ENCODE results near the gene PLB1. TPM values are rescaled to one million over a fixed set of nuclear protein-coding genes. Genes with fewer than 3 reads are reported as not detected.

The PLB1 gene
- total and polyA plus RNA-seq, 9 of the 15 experiments (the other 6 are each of a cell fraction or from before 2014, with no cell fraction given) = 0.01 to 0.09 (median 0.07) TPM; not detected in 2

DNA sequence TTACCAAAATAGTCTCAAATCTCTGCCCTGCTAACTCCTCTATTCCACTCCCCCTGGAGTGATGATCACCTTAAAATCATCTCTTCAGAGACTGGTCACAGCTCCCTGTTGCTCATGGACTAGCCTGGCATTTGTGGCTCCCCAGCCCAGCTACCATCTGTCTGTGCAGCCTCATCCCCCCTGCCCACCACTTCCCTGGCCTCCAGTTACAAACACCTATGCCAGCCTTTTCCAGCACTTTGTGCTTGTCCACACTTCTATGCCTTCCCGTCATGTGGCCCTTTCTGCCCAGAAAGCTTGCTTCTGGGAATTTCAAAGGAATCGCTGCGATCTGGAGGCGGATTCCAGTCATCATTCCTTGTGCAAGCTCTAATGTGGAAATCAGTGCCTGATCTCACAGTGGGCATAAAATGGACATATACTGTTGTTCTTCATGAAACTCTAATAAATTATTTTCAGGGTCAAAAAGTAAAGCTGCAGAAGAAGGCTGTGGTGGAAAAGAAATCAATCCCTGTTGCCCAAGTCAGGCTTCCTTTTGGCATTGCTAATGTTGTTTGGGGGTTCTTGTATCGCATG, 19.4 kb downstream of the PLB1 start:
- Histone ChIP-seq H4K20me1 (replicated peaks; ENCODE audit: control insufficient read depth, insufficient read depth, low read length) (no peaks in the 10 kb centered on the region), H3K27me3 (ENCODE audit: control insufficient read depth in 2 of 2, insufficient read depth in 2 of 2, low read length in 2 of 2) (peaks cover 10 to 12% of the 10 kb centered on the region in 2 experiments; a peak in 4 of 5 replicates), H3K27ac (ENCODE audit: extremely low read depth, low read depth, low read length) (no peak overlapping the region), H3K9me1 (ENCODE audit: control insufficient read depth, insufficient read depth, low read length) (no peaks in the 10 kb centered on the region), H3K4me2 (ENCODE audit: insufficient read depth, low read length) (no peak overlapping the region), H3K4me3 (no peak overlapping the region), H3K36me3 (ENCODE audit: control insufficient read depth, insufficient read depth, low read length) (no peaks in the 10 kb centered on the region), H3K4me1 (replicated peaks in 1 of 2; ENCODE audit: control insufficient read depth in 2 of 2, insufficient read depth in 2 of 2, low read length in 2 of 2) (peaks cover 4 to 11% of the 10 kb centered on the region in 2 experiments; a peak in 3 of 5 replicates), H3K9ac (ENCODE audit: insufficient read depth in 1 of 2, low read depth in 2 of 2, low read length in 2 of 2) (no peak overlapping the region), H3K9me3 (replicated peaks; ENCODE audit: control insufficient read depth, insufficient read depth, low read depth, low read length) (no peaks in the 10 kb centered on the region), H2AFZ (ENCODE audit: low read depth, low read length) (no peak overlapping the region), H3K79me2 (ENCODE audit: control insufficient read depth, insufficient read depth, low read length) (no peaks in the 10 kb centered on the region)
- POLR2A ChIA-PET = no interaction called here
- CTCF ChIA-PET (ENCODE audit: low intra/inter-chr PET ratio) = no interaction called here
- intact Hi-C loops (cut with micrococcal nuclease) (no loop called here), in situ Hi-C loops (cut with MboI) (no loop called here)
- FAIRE-seq (no peak), ATAC-seq (no peak), DNase-seq (ENCODE audit: extremely low read depth in 1 of 4, low spot score in 3 of 4) (no peak)
- BruUV-seq (replicated peaks) = no TSS peak
- WGBS (ENCODE audit: insufficient coverage, low coverage, missing lambda C conversion rate) = 54% methylated on average over 5 of the region's 5 CpGs
- TF ChIP-seq BCLAF1 (IDR thresholded peaks at IDR 0.05; ENCODE audit: borderline replicate concordance in 1 of 2, control insufficient read depth in 1 of 2, low read depth in 2 of 2, low read length in 1 of 2) (no peak), UBTF (IDR thresholded peaks at IDR 0.05; ENCODE audit: borderline replicate concordance in 1 of 2, low read depth in 2 of 2, low read length in 2 of 2) (no peak), ZNF830 (CRISPR knock-in tag; IDR thresholded peaks at IDR 0.05) (no peak), COPS2 (conservative IDR thresholded peaks at IDR 0.05) (no peak), HMGN3 (IDR thresholded peaks at IDR 0.05; ENCODE audit: borderline replicate concordance, extremely low read depth, insufficient read length, low read depth, low read length) (no peak), STAG1 (CRISPR knock-in tag; IDR thresholded peaks at IDR 0.05; ENCODE audit: borderline replicate concordance) (no peak), MECOM (CRISPR knock-in tag; IDR thresholded peaks at IDR 0.05) (no peak), TAF7 (tag; IDR thresholded peaks at IDR 0.05) (no peak), ZNF41 (CRISPR knock-in tag; conservative IDR thresholded peaks at IDR 0.05) (no peak), NR2F6 (CRISPR knock-in tag; IDR thresholded peaks at IDR 0.05) (no peak), TFAM (CRISPR knock-in tag; conservative IDR thresholded peaks at IDR 0.05) (no peak), ZNF354B (CRISPR knock-in tag; IDR thresholded peaks at IDR 0.05) (no peak), ZBTB9 (CRISPR knock-in tag; IDR thresholded peaks at IDR 0.05) (no peak)

All from K562 (cell line).